ENCODE results near the gene ZNF536.
"Not testable (repeated sequence)": the region's sequence is repeated elsewhere in the genome, so short reads cannot be mapped to it uniquely, and the experiment has no call there.

The ZNF536 gene

GRCh38 chr19:30490760-30491159, 118.6 kb downstream of the ZNF536 start:
- no peak for DNase-seq

- no peak for DNase-seq
Measured at GRCh38 chr19:30492586-30493270, 120.5 kb downstream of the ZNF536 start.

- DNase-seq = no peak
Measured at GRCh38 chr19:30497034-30497433, 124.8 kb downstream of the ZNF536 start.

GRCh38 chr19:30498085-30498484, 125.9 kb downstream of the ZNF536 start:
- DNase-seq = not testable (repeated sequence)

- no peak for DNase-seq
Measured at GRCh38 chr19:30498707-30499106, 126.5 kb downstream of the ZNF536 start.

GRCh38 chr19:30504272-30504671, 132.1 kb downstream of the ZNF536 start:
- DNase-seq = no peak

GRCh38 chr19:30512176-30513081, 140.2 kb downstream of the ZNF536 start:
- no peak for DNase-seq

GRCh38 chr19:30513082-30513411, 140.9 kb downstream of the ZNF536 start:
- DNase-seq = no peak

- no peak for DNase-seq
Measured at GRCh38 chr19:30516111-30516510, 143.9 kb downstream of the ZNF536 start.

GRCh38 chr19:30516531-30516930, 144.3 kb downstream of the ZNF536 start:
- no peak for DNase-seq

- peak; percentile 8 for DNase-seq
Measured at GRCh38 chr19:30518965-30519606, 146.9 kb downstream of the ZNF536 start.

GRCh38 chr19:30519607-30520205, 147.5 kb downstream of the ZNF536 start:
- no peak for DNase-seq

- DNase-seq = peak; percentile 7
Measured at GRCh38 chr19:30520735-30521479, 148.7 kb downstream of the ZNF536 start.

GRCh38 chr19:30521937-30522336, 149.8 kb downstream of the ZNF536 start:
- DNase-seq = peak; percentile 17

- DNase-seq = no peak
Measured at GRCh38 chr19:30522341-30522740, 150.2 kb downstream of the ZNF536 start.

- DNase-seq = peak; percentile 8
Measured at GRCh38 chr19:30523791-30524190, 151.6 kb downstream of the ZNF536 start.

- no peak for DNase-seq
Measured at GRCh38 chr19:30525383-30525782, 153.2 kb downstream of the ZNF536 start.

- no peak for DNase-seq
Measured at GRCh38 chr19:30528919-30529318, 156.7 kb downstream of the ZNF536 start.

GRCh38 chr19:30529876-30530275, 157.7 kb downstream of the ZNF536 start:
- DNase-seq = no peak

- no peak for DNase-seq
Measured at GRCh38 chr19:30530751-30531150, 158.6 kb downstream of the ZNF536 start.

- no peak for DNase-seq
Measured at GRCh38 chr19:30535011-30535410, 162.8 kb downstream of the ZNF536 start.

GRCh38 chr19:30536975-30537374, 164.8 kb downstream of the ZNF536 start:
- no peak for DNase-seq

GRCh38 chr19:30539315-30539714, 167.1 kb downstream of the ZNF536 start:
- no peak for DNase-seq

Data from activated CD8-positive, alpha-beta memory T cell treated with anti-CD3 and anti-CD28 coated beads, Interleukin-2, amount 50 U/mL, for 48 hours (primary cell).